Retinal pigment epithelial cell (primary cell): ENCODE measurements around the gene DVL1.

ENCODE experiments used
- DNase-seq: peaks from one replicate; pipeline ENCODE4 v3.0.0-alpha.2; 2010; ENCODE audit warnings: low read depth
- H3K4me3 ChIP-seq: 2 replicates; pipeline ENCODE4 v1.5.1; 2011; ENCODE audit warnings: mild to moderate bottlenecking, low read length, control low read depth, moderate library complexity
- CTCF ChIP-seq: conservative IDR thresholded peaks from 2 replicates; pipeline ENCODE4 v1.5.1; 2011; ENCODE audit warnings: low read depth, low read length, control low read depth, inconsistent platforms

DVL1 gene

GRCh38 chr1:1324084-1324523 is 25.1 kb downstream of the DVL1 start:
- TF ChIP-seq CTCF = no peak
- peak overlapping the region; percentile 65 for H3K4me3 ChIP-seq
- no peak for DNase-seq

GRCh38 chr1:1322952-1323351 is 26.3 kb downstream of the DVL1 start:
- no peak overlapping the region for H3K4me3 ChIP-seq
- DNase-seq = no peak
- TF ChIP-seq CTCF = no peak

- H3K4me3 ChIP-seq = no peak overlapping the region
- no peak for DNase-seq
- no peak for TF ChIP-seq CTCF
Measured at GRCh38 chr1:1322418-1322817, 26.8 kb downstream of the DVL1 start.

- no peak for DNase-seq
- no peak overlapping the region for H3K4me3 ChIP-seq
- TF ChIP-seq CTCF = no peak
Measured at GRCh38 chr1:1321477-1321876, 27.7 kb downstream of the DVL1 start.

- no peak for DNase-seq
- TF ChIP-seq CTCF = no peak
- no peak overlapping the region for H3K4me3 ChIP-seq
Measured at GRCh38 chr1:1320666-1321448, 28.4 kb downstream of the DVL1 start.

- TF ChIP-seq CTCF = no peak
- DNase-seq = no peak
- no peak overlapping the region for H3K4me3 ChIP-seq
Measured at GRCh38 chr1:1319646-1319941, 29.6 kb downstream of the DVL1 start.
